AG08396 (cell line): ENCODE measurements around the gene ACOX3.
"Not testable (repeated sequence)": the region's sequence is repeated elsewhere in the genome, so short reads cannot be mapped to it uniquely, and the experiment has no call there.

Source experiments
- DNase-seq: peaks from one replicate; pipeline ENCODE4 v3.0.0; 2012; ENCODE audit warnings: low spot score, mixed read lengths

The ACOX3 gene

DNA sequence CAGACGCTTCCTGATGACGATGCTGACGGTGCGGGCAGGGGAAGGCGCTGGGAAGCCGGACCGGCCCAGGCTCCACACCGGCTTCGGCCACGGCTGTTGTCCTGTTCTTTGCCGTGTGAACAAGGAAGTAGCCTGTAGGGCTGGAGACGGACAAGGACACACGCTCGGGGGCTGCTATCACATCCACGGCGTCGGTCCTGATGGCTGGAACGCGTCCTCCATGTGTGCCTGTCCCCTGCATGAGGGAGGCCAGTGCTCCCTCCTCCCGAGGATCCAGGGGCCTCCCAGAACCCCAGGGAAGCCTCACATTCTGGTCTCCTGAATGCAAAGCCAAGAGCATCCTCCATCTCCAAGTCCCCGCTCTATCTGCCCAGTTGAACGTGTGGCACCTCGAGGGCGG is 53.8 kb downstream of the ACOX3 start:
- DNase-seq = no peak

DNA sequence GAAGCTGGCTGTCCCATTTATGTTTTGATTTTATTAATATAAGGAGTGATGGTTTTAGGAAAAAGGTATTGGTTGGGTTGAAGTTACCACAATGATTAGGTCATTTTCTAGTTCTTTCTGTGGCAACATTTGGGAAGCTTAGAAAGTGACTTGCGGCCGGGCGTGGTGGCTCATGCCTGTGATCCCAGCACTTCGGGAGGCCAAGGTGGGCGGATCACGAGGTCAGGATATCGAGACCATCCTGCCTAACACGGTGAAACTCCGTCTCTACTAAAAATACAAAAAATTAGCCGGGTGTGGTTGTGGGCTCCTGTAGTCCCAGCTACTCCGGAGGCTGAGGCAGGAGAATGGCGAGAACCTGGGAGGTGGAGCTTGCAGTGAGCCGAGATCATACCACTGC is 54.4 kb downstream of the ACOX3 start:
- DNase-seq = not testable (repeated sequence)

DNA sequence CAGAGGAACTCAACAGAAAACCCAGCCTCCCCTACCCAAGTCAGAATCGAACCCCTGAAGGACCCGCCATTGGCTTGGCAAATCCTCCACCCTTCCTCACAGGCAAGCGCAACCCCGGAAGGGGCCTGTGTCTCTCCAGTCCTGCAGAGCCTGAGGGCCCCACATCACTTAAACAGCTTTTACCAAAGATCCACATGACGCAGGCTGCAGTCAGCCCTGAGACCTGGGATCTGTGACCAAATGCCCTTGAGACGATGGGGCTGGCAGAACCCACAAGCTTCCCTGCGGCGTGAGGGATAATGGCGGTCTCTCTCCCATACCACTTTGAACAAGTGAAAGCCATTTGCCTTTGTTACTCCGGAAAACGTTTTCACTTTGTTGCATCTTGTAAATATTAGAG is 54.9 kb downstream of the ACOX3 start:
- DNase-seq = no peak

DNA sequence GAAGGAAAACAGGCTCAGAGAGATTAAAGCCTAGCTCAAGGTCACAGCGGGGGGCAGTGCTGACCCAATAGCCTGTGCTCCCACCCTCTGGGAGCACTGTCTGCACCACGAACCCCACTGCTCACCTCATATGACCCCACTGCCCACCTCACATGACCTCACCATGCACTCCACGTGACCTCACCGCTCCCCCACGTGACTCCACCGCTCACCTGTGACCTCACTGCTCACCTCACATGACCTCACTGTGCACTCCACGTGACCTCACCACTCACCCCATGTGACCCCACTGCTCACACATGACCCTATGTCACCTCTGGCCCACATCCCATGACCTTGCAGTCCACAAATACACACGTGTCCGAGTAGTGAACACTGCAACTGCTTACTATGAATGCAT is 55.4 kb downstream of the ACOX3 start:
- DNase-seq = no peak

- no peak for DNase-seq
Observed at GRCh38 chr4:8384397-8385060, 56.0 kb downstream of the ACOX3 start.

- DNase-seq = peak; percentile 39
Observed at GRCh38 chr4:8383451-8384160, 56.9 kb downstream of the ACOX3 start.

DNA sequence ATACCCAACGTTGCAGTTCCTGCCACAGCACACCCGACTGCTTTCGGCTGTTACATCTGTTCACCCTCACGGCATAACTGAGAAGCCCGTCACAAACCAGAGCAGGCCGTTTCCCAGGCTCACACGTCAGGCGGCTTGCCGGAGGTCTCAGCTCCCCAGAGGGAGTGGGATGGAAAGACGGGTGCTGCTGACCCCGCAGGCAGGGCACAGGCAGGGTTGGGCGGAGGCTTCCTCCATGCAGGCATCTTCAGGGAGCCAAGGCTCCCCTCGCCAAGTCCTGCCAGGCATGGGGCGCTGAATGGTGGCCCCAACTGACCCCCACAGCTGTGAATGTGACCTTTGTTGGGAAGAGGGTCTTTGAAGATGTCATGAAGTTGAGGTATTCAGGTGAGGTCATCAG is 57.5 kb downstream of the ACOX3 start:
- no peak for DNase-seq

GRCh38 chr4:8381814-8382581 is 58.5 kb downstream of the ACOX3 start:
- DNase-seq = no peak

DNA sequence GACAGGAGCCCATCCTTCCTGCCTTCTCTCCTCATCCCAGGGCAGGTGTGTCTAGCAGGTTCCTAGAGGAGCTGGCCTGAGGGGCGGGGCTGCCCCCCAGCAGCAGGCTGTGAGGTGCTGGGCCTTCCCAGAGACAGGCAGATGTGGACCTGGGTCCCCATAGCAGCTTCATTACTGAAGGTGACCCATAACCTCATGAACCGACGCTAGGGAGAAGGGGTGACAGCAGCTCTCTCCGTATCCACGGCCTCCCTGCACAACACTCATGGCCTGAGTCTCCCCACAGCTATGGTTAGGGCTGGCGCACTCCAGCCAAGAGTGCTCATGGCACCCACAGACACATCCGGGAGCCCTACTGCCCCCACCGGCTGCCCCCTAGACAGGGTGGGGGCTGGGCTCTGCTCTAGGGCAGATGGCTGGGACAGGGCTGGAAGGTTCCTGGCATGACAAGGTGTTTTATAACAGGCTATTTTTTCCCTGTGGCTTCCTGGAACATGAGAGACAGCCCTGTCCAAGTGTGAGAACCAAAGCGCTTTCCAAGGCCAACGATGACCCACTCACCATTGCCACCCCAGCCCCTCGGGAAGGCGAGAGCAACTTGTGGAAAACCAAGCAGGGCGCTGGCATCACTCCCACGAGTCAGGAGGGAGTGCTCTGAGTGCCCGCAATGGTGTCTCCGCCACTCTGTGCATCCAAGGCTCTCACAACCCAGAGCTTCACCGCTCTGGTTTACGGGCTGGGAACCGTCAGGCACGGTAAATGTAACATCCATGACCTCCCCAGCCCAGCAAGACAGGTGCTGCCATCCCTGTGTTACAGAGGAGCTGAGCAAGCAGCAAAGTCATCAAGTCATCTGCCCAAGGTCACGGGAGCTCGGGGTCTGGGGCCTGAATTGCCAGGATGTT is 59.8 kb downstream of the ACOX3 start:
- no peak for DNase-seq

DNA sequence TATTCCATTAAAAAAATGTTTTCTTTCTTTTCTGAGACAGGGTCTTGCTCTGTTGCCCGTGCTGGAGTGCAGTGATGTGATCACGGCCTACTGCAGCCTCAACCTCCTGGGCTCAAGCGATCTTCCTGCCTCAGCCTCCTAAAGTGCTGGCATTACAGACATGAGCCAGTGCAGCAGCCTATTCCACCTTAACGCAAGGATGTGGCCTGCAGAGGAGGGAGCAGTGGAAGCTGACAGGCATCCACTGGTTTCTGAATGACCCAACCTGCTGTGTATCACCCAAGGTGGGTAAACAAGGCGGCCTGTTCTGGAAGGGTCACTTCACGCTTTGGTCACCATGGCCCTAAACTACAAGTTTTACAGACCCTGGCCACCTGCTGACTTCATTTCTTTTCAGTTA is 60.8 kb downstream of the ACOX3 start:
- no peak for DNase-seq

- DNase-seq = no peak
Observed at GRCh38 chr4:8379281-8379680, 61.2 kb downstream of the ACOX3 start.

- DNase-seq = no peak
Observed at GRCh38 chr4:8378776-8379175, 61.7 kb downstream of the ACOX3 start.

DNA sequence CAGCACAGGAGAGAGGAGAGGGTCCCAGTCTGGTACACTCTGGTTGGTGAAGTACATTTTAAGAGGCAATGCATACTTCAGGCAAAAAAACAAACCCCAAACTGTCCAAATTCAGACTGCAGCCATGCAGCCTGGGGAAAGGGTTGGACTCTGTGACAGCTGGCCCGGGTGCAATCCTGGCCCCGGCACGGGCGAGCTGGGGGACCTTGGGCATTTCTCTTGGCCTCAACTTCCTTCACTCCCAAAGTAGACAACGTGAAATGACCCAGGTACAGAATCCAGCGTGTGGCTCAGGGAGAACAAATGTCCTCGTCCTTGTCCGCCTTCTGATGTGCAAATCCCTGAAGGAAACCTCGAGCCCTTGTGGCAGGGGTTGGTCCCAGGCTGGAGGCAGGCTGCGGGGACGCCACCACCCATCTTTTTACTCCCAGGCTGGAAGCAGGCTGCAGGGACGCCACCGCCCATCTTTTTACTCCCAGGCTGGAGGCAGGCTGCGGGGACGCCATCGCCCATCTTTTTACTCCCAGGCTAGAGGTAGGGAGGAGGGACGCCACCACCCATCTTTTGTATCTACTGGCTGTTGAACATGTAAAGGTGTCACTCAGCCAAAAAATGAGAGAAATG is 62.3 kb downstream of the ACOX3 start:
- no peak for DNase-seq

- no peak for DNase-seq
Observed at GRCh38 chr4:8377103-8378075, 63.1 kb downstream of the ACOX3 start.

- no peak for DNase-seq
Observed at GRCh38 chr4:8376361-8377102, 64.0 kb downstream of the ACOX3 start.

DNA sequence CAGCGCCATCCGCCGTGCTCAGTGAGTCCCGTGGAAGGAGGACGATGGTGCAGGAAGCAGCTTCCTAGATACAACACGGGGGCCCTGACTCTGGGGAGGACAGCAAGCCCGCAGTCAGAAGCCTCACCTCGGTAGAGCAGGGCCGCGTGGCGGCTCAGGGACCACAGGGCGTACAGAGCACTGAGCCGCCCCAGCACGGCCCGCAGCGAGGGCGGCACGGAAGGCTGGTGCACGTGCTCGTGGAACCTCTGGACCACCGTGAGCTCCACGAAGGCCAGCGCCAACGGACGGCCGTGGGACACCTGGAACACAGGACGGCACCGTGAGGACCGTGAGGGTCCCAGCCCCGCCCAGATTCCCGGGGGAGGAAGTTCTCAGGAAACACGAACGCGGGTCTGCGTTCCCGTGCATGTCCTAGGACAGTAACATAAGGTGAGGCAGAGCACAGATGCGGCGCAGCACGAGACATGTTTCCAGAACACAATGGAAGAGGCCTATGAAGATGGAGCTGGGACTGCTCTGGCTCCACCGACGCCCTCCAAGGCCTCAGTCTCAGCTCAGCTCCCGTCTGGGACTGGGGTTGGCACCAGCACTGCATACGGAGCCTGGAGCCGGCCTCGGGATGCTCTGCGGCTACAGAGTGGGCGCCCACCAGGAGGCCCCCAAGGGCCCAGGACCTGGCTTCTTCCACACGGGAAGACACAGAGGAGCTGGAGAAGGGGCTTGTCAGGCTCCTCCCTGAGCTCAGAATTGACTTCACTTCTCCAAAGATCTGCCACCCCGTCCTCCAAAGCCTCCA is 65.5 kb downstream of the ACOX3 start:
- no peak for DNase-seq

GRCh38 chr4:8373973-8374545 is 66.5 kb downstream of the ACOX3 start:
- DNase-seq = no peak

DNA sequence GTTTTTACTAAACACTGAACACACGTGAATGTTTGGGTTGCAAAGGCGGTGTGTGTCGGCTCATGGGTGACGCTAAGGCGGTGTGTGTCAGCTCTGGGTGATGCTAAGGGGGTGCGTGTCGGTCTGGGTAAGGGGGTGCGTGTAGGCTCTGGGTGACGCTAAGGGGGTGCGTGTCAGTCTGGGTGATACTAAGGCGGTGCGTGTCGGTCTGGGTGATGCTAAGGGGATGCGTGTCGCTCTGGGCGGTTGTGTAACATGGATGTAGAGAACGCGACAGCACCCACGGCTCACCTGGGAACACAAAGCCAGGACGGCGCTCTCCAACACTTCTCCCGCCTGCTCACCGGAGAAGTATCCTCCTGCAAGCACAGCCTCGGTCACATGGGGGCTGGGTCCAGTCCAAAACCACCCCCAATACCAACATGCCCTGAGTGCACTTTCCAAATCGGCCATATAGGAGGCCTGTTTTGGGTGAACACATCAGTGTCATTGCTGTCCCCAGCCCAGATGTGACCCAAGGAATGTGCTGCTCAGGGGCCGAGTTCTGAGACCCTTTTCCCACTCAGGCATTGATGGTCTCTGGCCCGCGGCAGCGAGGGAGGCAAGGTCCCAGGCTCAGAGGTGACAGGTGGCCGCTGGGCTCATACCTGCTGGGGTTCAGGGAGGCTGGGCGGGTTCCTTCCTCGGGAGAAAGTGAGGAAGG is 67.1 kb downstream of the ACOX3 start:
- no peak for DNase-seq
